Neural progenitor cell (in vitro differentiated cells): ENCODE measurements around the gene RALGDS. TPM values are rescaled to one million over a fixed set of nuclear protein-coding genes. Genes with fewer than 3 reads are reported as not detected.

Experiments used
- DNase-seq: peaks from one replicate; pipeline ENCODE4 v3.0.0-alpha.2; 2016; ENCODE audit warnings: low spot score
- H2AFZ ChIP-seq: fragments of 200-600 bp; sonication (generic); replicated peaks from 2 replicates; pipeline ENCODE4 v1.6.1; 2016; ENCODE audit warnings: antibody characterized with exemption
- H3F3A ChIP-seq: fragments of 200-600 bp; sonication (generic); 2 replicates; pipeline ENCODE4 v1.6.1; 2016; ENCODE audit warnings: antibody characterized with exemption, low read depth
- H3K27ac ChIP-seq: fragments of 200-600 bp; sonication (generic); 2 replicates; pipeline ENCODE4 v1.5.1; 2016; ENCODE audit warnings: mild to moderate bottlenecking
- H3K27me3 ChIP-seq: fragments of 200-600 bp; sonication (generic); 2 replicates; pipeline ENCODE4 v1.6.1; 2016; ENCODE audit warnings: mild to moderate bottlenecking, moderate library complexity
- H3K36me3 ChIP-seq: fragments of 200-600 bp; sonication (generic); 2 replicates; pipeline ENCODE4 v1.5.1; 2016
- H3K4me1 ChIP-seq: fragments of 200-600 bp; sonication (generic); 2 replicates; pipeline ENCODE4 v1.6.1; 2016; ENCODE audit warnings: mixed run types
- H3K4me2 ChIP-seq: fragments of 200-600 bp; sonication (generic); 2 replicates; pipeline ENCODE4 v1.6.1; 2016
- H3K4me3 ChIP-seq: fragments of 200-600 bp; sonication (generic); 2 replicates; pipeline ENCODE4 v1.5.1; 2016
- H3K79me2 ChIP-seq: fragments of 200-600 bp; sonication (generic); 2 replicates; pipeline ENCODE4 v1.6.1; 2016; ENCODE audit warnings: low read depth
- H3K9ac ChIP-seq: fragments of 200-600 bp; sonication (generic); 2 replicates; pipeline ENCODE4 v1.6.1; 2016
- H3K9me3 ChIP-seq: fragments of 200-600 bp; sonication (generic); 2 replicates; pipeline ENCODE4 v1.5.1; 2016; ENCODE audit warnings: low read depth
- H4K20me1 ChIP-seq: fragments of 200-600 bp; sonication (generic); 2 replicates; pipeline ENCODE4 v1.6.1; 2016; ENCODE audit warnings: low read depth
- H3K27ac Mint-ChIP-seq: 3 replicates; pipeline ENCODE4 v1.8.0; 2021; ENCODE audit warnings: mixed read lengths
- H3K27me3 Mint-ChIP-seq: 2 replicates; pipeline ENCODE4 v1.8.0; 2022; ENCODE audit warnings: low read depth, mild to moderate bottlenecking, inconsistent platforms, moderate library complexity, mixed read lengths; ENCODE audit not compliant: insufficient read depth
- H3K36me3 Mint-ChIP-seq: 3 replicates; pipeline ENCODE4 v1.8.0; 2021; ENCODE audit warnings: mixed read lengths
- H3K4me1 Mint-ChIP-seq: 3 replicates; pipeline ENCODE4 v1.8.0; 2021; ENCODE audit warnings: mixed read lengths
- H3K4me3 Mint-ChIP-seq: 3 replicates; pipeline ENCODE4 v1.8.0; 2021; ENCODE audit warnings: mild to moderate bottlenecking, moderate library complexity, mixed read lengths
- H3K9me3 Mint-ChIP-seq: 3 replicates; pipeline ENCODE4 v1.8.0; 2020; ENCODE audit warnings: mixed read lengths
- EZH2 ChIP-seq: fragments of 200-600 bp; sonication (generic); IDR thresholded peaks from 2 replicates; pipeline ENCODE4 v1.6.1; 2017; ENCODE audit warnings: antibody characterized with exemption, mild to moderate bottlenecking, moderate library complexity
- EZH2phosphoT487 ChIP-seq: fragments of 200-600 bp; sonication (generic); IDR thresholded peaks from 2 replicates; pipeline ENCODE4 v1.6.1; 2017; ENCODE audit warnings: antibody characterized with exemption
- total RNA-seq: library from RNA; depleted of rRNA; stranded (reverse); fragments of >200 nt; gene quantifications from 2 replicates; pipeline ENCODE4 v1.2.3, GENCODE V29; 2015; ENCODE audit warnings: low replicate concordance
- TF ChIP-seq, protein P1 (sequence below): fragments of 200-600 bp; sonication (generic); IDR thresholded peaks from 2 replicates; pipeline ENCODE4 v1.5.1; 2017; ENCODE audit warnings: antibody characterized with exemption, mild to moderate bottlenecking

Gene RALGDS
- total RNA-seq, 1 donor from 2014 or later, result 24.1 TPM

DNA sequence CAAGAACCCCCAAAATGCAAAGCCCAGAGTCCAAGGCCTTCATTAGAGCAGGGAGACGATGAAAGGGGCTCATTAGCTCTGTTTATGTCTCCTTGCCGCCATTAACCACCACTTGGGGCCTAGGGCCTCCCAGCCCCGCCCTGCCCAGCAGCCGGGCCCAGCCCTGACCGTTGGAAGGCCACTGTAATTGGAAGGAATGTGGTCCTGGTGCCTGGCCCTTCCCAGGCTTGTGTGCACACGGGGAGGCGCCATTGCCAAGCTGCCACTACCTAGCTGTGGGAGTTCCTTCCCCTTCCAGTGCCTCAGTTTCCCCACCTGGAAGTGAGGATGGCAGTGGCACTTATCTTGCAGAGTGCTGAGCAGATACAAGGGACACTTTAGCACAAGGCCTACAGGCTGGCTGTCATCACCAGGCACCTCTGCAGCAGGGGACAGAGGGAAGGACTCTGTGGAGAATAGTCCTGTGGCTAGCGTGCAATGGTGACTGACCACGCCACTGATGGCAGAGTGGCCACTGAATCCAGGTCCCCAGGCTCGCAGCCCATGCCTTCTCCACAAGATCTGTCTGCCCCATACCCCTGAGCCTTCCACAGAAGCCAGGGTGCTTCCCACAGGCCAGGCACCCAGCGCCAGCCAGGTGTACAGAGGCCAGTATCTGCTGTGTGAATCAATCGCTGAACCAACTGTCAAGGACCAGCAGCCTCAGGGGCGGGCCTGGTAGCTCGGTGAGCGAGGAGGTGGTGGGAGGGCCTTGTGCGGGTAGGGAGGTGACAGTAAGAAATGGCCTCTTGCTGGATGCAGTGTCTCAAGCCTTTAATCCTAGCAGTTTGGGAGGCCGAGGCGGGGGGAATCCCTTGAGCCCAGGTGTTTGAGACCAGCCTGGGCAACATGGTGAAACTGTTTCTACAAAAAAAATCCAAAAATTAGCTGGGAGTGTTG, 21.9 kb upstream of the RALGDS start:
- Mint-ChIP-seq H3K27me3 (peaks cover 8% of the 10 kb centered on the region), H3K4me1 (peaks cover 47% of the 10 kb centered on the region), H3K9me3 (no peaks in the 10 kb centered on the region), H3K27ac (no peak overlapping the region), H3K36me3 (no peaks in the 10 kb centered on the region), H3K4me3 (no peak overlapping the region)
- H3K4me3 ChIP-seq, result no peak overlapping the region
- H3K4me2 ChIP-seq, result no peak overlapping the region
- no peaks in the 10 kb centered on the region for H3K36me3 ChIP-seq
- no peaks in the 10 kb centered on the region for H3K9me3 ChIP-seq
- H3F3A ChIP-seq, result peaks cover 4% of the 10 kb centered on the region
- TF ChIP-seq, protein P1, sequence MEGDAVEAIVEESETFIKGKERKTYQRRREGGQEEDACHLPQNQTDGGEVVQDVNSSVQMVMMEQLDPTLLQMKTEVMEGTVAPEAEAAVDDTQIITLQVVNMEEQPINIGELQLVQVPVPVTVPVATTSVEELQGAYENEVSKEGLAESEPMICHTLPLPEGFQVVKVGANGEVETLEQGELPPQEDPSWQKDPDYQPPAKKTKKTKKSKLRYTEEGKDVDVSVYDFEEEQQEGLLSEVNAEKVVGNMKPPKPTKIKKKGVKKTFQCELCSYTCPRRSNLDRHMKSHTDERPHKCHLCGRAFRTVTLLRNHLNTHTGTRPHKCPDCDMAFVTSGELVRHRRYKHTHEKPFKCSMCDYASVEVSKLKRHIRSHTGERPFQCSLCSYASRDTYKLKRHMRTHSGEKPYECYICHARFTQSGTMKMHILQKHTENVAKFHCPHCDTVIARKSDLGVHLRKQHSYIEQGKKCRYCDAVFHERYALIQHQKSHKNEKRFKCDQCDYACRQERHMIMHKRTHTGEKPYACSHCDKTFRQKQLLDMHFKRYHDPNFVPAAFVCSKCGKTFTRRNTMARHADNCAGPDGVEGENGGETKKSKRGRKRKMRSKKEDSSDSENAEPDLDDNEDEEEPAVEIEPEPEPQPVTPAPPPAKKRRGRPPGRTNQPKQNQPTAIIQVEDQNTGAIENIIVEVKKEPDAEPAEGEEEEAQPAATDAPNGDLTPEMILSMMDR, result no peak
- TF ChIP-seq EZH2, result no peak
- no peak for TF ChIP-seq EZH2phosphoT487
- no peaks in the 10 kb centered on the region for H3K27me3 ChIP-seq
- H4K20me1 ChIP-seq, result peaks cover 92% of the 10 kb centered on the region
- no peak overlapping the region for H3K9ac ChIP-seq
- H3K27ac ChIP-seq, result no peak overlapping the region
- no peak overlapping the region for H2AFZ ChIP-seq
- H3K4me1 ChIP-seq, result peaks cover 9% of the 10 kb centered on the region
- H3K79me2 ChIP-seq, result peaks cover 64% of the 10 kb centered on the region
- no peak for DNase-seq

DNA sequence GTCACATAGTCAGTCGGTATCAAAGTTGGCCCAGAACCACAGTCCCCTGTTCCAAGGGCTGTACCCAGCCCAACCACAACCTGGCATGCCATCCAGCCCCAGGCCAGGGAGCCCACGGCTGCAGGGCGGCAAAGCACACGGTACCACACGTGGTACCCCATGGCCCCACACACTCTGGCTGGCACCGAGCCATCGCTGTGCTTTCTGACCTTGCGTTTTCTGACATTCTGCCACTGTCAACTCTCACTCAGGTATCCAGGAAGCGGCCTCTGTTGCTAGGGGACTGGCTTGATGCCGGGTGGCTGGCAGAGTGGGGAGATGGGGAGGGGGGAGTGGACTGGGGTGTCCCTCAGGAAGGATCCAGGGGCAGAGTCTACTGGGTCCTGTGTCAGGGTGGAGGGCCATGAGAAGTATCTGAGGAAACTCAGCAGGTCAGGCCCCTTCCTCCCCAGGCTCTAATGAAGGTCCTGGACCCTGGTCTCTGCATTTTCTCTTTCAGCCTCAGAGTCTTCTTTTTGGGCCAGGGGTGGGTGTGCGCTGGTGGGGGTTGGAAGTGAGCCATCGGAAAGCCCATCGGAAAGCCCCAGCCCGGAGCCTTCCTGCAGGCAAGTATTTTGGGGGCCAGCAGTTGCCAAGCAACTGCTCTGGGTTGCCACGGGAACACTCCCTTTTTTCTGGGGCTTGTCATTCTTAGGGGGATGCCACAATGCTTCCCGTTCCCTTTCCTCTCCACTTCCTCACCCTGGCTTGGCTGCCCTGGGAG, 21.0 kb upstream of the RALGDS start:
- no peak overlapping the region for H3K4me3 Mint-ChIP-seq
- H3F3A ChIP-seq, result no peaks in the 10 kb centered on the region
- H3K27me3 ChIP-seq, result no peaks in the 10 kb centered on the region
- H3K4me3 ChIP-seq, result no peak overlapping the region
- peaks cover 8% of the 10 kb centered on the region for H3K27me3 Mint-ChIP-seq
- no peak for DNase-seq
- peaks cover 6% of the 10 kb centered on the region for H3K4me1 ChIP-seq
- no peak overlapping the region for H3K9ac ChIP-seq
- H3K36me3 Mint-ChIP-seq, result no peaks in the 10 kb centered on the region
- peaks cover 97% of the 10 kb centered on the region for H4K20me1 ChIP-seq
- no peak overlapping the region for H3K27ac Mint-ChIP-seq
- H3K36me3 ChIP-seq, result no peaks in the 10 kb centered on the region
- H3K9me3 ChIP-seq, result no peaks in the 10 kb centered on the region
- peaks cover 55% of the 10 kb centered on the region for H3K79me2 ChIP-seq
- H3K9me3 Mint-ChIP-seq, result no peaks in the 10 kb centered on the region
- TF ChIP-seq EZH2, result no peak
- TF ChIP-seq, protein P1, result no peak
- TF ChIP-seq EZH2phosphoT487, result no peak
- no peak overlapping the region for H3K4me2 ChIP-seq
- H2AFZ ChIP-seq, result no peak overlapping the region
- no peak overlapping the region for H3K27ac ChIP-seq
- peaks cover 40% of the 10 kb centered on the region for H3K4me1 Mint-ChIP-seq

DNA sequence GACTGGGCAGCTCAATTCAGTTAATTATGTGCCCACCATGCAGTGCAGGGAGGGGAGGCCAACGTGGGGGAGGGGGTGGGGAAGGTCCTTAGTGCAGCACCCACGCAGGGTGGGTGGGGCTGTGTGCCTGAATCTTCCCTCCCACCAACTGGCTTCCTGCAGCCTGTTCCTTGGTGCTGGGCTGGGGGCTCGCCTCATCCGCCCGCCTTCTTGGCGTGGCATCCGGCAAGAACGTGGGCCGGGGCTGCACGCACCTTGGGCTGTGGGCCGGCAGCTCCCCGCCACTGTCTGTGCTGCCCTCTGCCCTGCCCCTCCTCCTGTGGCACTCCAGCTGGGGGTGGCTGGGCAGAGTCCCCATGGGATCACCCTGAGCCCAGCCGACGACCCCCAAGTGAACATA, 19.6 kb upstream of the RALGDS start:
- peaks cover 38% of the 10 kb centered on the region for H3K4me1 Mint-ChIP-seq
- Histone ChIP-seq H4K20me1 (peaks cover 97% of the 10 kb centered on the region), H3F3A (no peaks in the 10 kb centered on the region), H3K36me3 (no peaks in the 10 kb centered on the region), H3K79me2 (peaks cover 41% of the 10 kb centered on the region), H3K4me1 (peaks cover 6% of the 10 kb centered on the region), H3K27ac (no peak overlapping the region), H3K27me3 (no peaks in the 10 kb centered on the region), H3K9ac (no peak overlapping the region), H3K9me3 (no peaks in the 10 kb centered on the region), H3K4me3 (no peak overlapping the region), H3K4me2 (no peak overlapping the region), H2AFZ (no peak overlapping the region)
- TF ChIP-seq EZH2phosphoT487 (no peak), EZH2 (no peak)
- TF ChIP-seq, protein P1, result no peak
- no peak for DNase-seq
- H3K27me3 Mint-ChIP-seq, result peaks cover 11% of the 10 kb centered on the region
- H3K27ac Mint-ChIP-seq, result no peak overlapping the region
- H3K36me3 Mint-ChIP-seq, result no peaks in the 10 kb centered on the region
- no peaks in the 10 kb centered on the region for H3K9me3 Mint-ChIP-seq
- H3K4me3 Mint-ChIP-seq, result no peak overlapping the region
